ENCODE measurements around the gene ANKMY1. TPM values are rescaled to one million over a fixed set of nuclear protein-coding genes. Genes with fewer than 3 reads are reported as not detected.

The ANKMY1 gene
- total and polyA plus RNA-seq, 2 donors (not counting 1 experiment from before 2014, with no cell fraction given) = 51.7 to 72.1 TPM

GRCh38 chr2:240435948-240436682, 121.7 kb downstream of the ANKMY1 start:
- 2% methylated on average over 88 of the region's 88 CpGs for WGBS (ENCODE audit: insufficient coverage)
- no peak overlapping the region for H3K27ac ChIP-seq (ENCODE audit: low read length in 2 of 2)
- peak overlapping the region; percentile 79 for H2AFZ ChIP-seq (ENCODE audit: insufficient read depth, low read depth, low read length, poor library complexity, severe bottlenecking)
- no peaks in the 10 kb centered on the region for H3K9me3 Mint-ChIP-seq (ENCODE audit: insufficient read depth)
- peaks cover 10% of the 10 kb centered on the region for H3K4me1 Mint-ChIP-seq
- H3K4me1 ChIP-seq (ENCODE audit: control insufficient read depth in 2 of 2, insufficient read depth in 2 of 2, low read length in 2 of 2) = peaks cover 24 to 27% of the 10 kb centered on the region in 2 donors
- ATAC-seq (ENCODE audit: low read depth) (peak; percentile 1), DNase-seq (peak; percentile 46)
- ChIA-PET POLR2A (interaction anchor here (0.6 to 0.7 kb wide), 3 partner anchors 131 to 154 kb away, joined by 3 to 7 read pairs (median 3); no protein-coding TSS in a partner anchor), CTCF (no interaction called here)
- no peaks in the 10 kb centered on the region for H3K79me2 ChIP-seq (ENCODE audit: control insufficient read depth, insufficient read depth, low read length)
- intact Hi-C loops (cut with micrococcal nuclease) = loop anchor here (2.0 to 10.0 kb wide), 4 partner anchors 125 to 411 kb away; partner anchors contain the start of genes COPS9, DUSP28 and NDUFA10
- TF ChIP-seq EZH2 (IDR thresholded peaks at IDR 0.05; ENCODE audit: borderline replicate concordance, insufficient read depth, low read depth, low read length, poor library complexity, severe bottlenecking) (no peak), CTCF (IDR thresholded peaks at IDR 0.05) (no peak)
- H3K27me3 Mint-ChIP-seq = peaks cover 10% of the 10 kb centered on the region
- no peak overlapping the region for H3K27ac Mint-ChIP-seq
- peaks cover 0 to 17% (median 0%) of the 10 kb centered on the region in 3 donors for H3K9me3 ChIP-seq (ENCODE audit: control extremely low read depth in 1 of 3, control insufficient read depth in 2 of 3, insufficient read depth in 1 of 3, low read length in 2 of 3)
- no peaks in the 10 kb centered on the region for H3K36me3 ChIP-seq (replicated peaks in 1 of 2; ENCODE audit: control extremely low read depth in 1 of 2, control insufficient read depth in 1 of 2, extremely low read depth in 1 of 2, insufficient read depth in 2 of 2, low read length in 1 of 2)
- peak overlapping the region; percentile 100 for H3K4me2 ChIP-seq (replicated peaks; ENCODE audit: low read depth, low read length, poor library complexity, severe bottlenecking)
- H3K27me3 ChIP-seq (replicated peaks in 1 of 4; ENCODE audit: control extremely low read depth in 1 of 4, control insufficient read depth in 3 of 4, insufficient read depth in 4 of 4, low read length in 3 of 4) = peaks cover 0 to 48% (median 13%) of the 10 kb centered on the region in 4 experiments
- H3K9ac ChIP-seq (ENCODE audit: low read length) = peak overlapping the region; percentile 65
- H3K4me3 Mint-ChIP-seq = peak overlapping the region; percentile 59
- peak overlapping the region in 3 of 5 experiments; percentile 49 to 74 (median 56) for H3K4me3 ChIP-seq (ENCODE audit: control extremely low read depth in 1 of 5, extremely low read depth in 1 of 5, insufficient read depth in 1 of 5, low read depth in 2 of 5, low read length in 4 of 5)
- peaks cover 15% of the 10 kb centered on the region for H4K20me1 ChIP-seq (ENCODE audit: control insufficient read depth, insufficient read depth, low read length, poor library complexity, severe bottlenecking)

GRCh38 chr2:240435457-240435947, 122.3 kb downstream of the ANKMY1 start, which contains the start of gene GPC1:
Gene GPC1, plus strand, starts transcription at chr2:240435663. Its CDS starts 256 bp downstream, at chr2:240435919.
- peak within 1 kb of the TSS; percentile 91 for H2AFZ ChIP-seq (ENCODE audit: insufficient read depth, low read depth, low read length, poor library complexity, severe bottlenecking)
- peak within 1 kb of the TSS in 4 of 5 experiments; percentile 33 to 74 (median 54) for H3K4me3 ChIP-seq (ENCODE audit: control extremely low read depth in 1 of 5, extremely low read depth in 1 of 5, insufficient read depth in 1 of 5, low read depth in 2 of 5, low read length in 4 of 5)
- peak within 1 kb of the TSS; percentile 100 for H3K4me2 ChIP-seq (replicated peaks; ENCODE audit: low read depth, low read length, poor library complexity, severe bottlenecking)
- no peaks in the 10 kb centered on the region for H3K79me2 ChIP-seq (ENCODE audit: control insufficient read depth, insufficient read depth, low read length)
- H4K20me1 ChIP-seq (ENCODE audit: control insufficient read depth, insufficient read depth, low read length, poor library complexity, severe bottlenecking) = peaks cover 15% of the 10 kb centered on the region
- peak within 1 kb of the TSS; percentile 79 for H3K9ac ChIP-seq (ENCODE audit: low read length)
- no peaks in the 10 kb centered on the region for H3K9me3 Mint-ChIP-seq (ENCODE audit: insufficient read depth)
- H3K27ac ChIP-seq (ENCODE audit: low read length in 2 of 2) = no peak within 1 kb of the TSS
- ATAC-seq (ENCODE audit: low read depth) = peak; percentile 81
- H3K4me1 Mint-ChIP-seq = peaks cover 10% of the 10 kb centered on the region
- TF ChIP-seq CTCF (IDR thresholded peaks at IDR 0.05) (no peak), EZH2 (IDR thresholded peaks at IDR 0.05; ENCODE audit: borderline replicate concordance, insufficient read depth, low read depth, low read length, poor library complexity, severe bottlenecking) (no peak)
- H3K4me3 Mint-ChIP-seq = peak within 1 kb of the TSS; percentile 87
- H3K36me3 ChIP-seq (replicated peaks in 1 of 2; ENCODE audit: control extremely low read depth in 1 of 2, control insufficient read depth in 1 of 2, extremely low read depth in 1 of 2, insufficient read depth in 2 of 2, low read length in 1 of 2) = no peaks in the 10 kb centered on the region
- intact Hi-C loops (cut with micrococcal nuclease) = loop anchor here (2.0 to 10.0 kb wide), 4 partner anchors 125 to 411 kb away; partner anchors contain the start of genes COPS9, DUSP28 and NDUFA10
- peaks cover 24 to 27% of the 10 kb centered on the region in 2 donors for H3K4me1 ChIP-seq (ENCODE audit: control insufficient read depth in 2 of 2, insufficient read depth in 2 of 2, low read length in 2 of 2)
- H3K27me3 Mint-ChIP-seq = peaks cover 10% of the 10 kb centered on the region
- WGBS (ENCODE audit: insufficient coverage) = under 1% methylated on average over 66 of the region's 77 CpGs
- H3K27me3 ChIP-seq (replicated peaks in 1 of 4; ENCODE audit: control extremely low read depth in 1 of 4, control insufficient read depth in 3 of 4, insufficient read depth in 4 of 4, low read length in 3 of 4) = peaks cover 0 to 48% (median 13%) of the 10 kb centered on the region in 4 experiments
- CTCF ChIA-PET = no interaction called here
- no peak for DNase-seq
- H3K9me3 ChIP-seq (ENCODE audit: control extremely low read depth in 1 of 3, control insufficient read depth in 2 of 3, insufficient read depth in 1 of 3, low read length in 2 of 3) = peaks cover 0 to 17% (median 0%) of the 10 kb centered on the region in 3 donors
- POLR2A ChIA-PET = no interaction called here
- peak within 1 kb of the TSS; percentile 83 for H3K27ac Mint-ChIP-seq
